Prostate gland (tissue), 2 donors: ENCODE results near the gene PEAK1. TPM values are rescaled to one million over a fixed set of nuclear protein-coding genes. Genes with fewer than 3 reads are reported as not detected.

Source experiments
- DNase-seq: peaks from one replicate; pipeline ENCODE4 v3.0.0-alpha.2; 2019; ENCODE audit warnings: low spot score
- H3K27ac ChIP-seq, 2 donors: fragments of 200-600 bp; sonication (generic); 2 replicates each; pipeline ENCODE4 v1.5.1; 2017 to 2019
- H3K27me3 ChIP-seq: fragments of 200-600 bp; sonication (generic); replicated peaks from 2 replicates; pipeline ENCODE4 v1.5.1; 2019; ENCODE audit not compliant: insufficient read depth
- H3K36me3 ChIP-seq, 2 donors: fragments of 200-600 bp; sonication (generic); 1 replicate in 1 of 2; 2 replicates in 1 of 2; pipeline versions ENCODE4 v1.5.1 to v1.8.1; 2017 to 2019
- H3K4me1 ChIP-seq: fragments of 200-600 bp; sonication (generic); replicated peaks from 2 replicates; pipeline ENCODE4 v1.5.1; 2019
- H3K4me3 ChIP-seq, 2 donors: fragments of 200-600 bp; sonication (generic); 2 replicates each; pipeline ENCODE4 v1.5.1; 2017 to 2019
- H3K9me3 ChIP-seq: fragments of 200-600 bp; sonication (generic); 2 replicates; pipeline ENCODE4 v1.5.1; 2017
- POLR2A ChIP-seq: fragments of 450-650 bp; IDR thresholded peaks from one replicate; pipeline ENCODE4 v1.6.1; 2016; ENCODE audit warnings: antibody characterized with exemption, mild to moderate bottlenecking
- POLR2AphosphoS5 ChIP-seq: sonication (generic); formaldehyde crosslinking; IDR thresholded peaks from one replicate; pipeline ENCODE4 v1.6.1; 2017; ENCODE audit warnings: antibody characterized with exemption
- WGBS: methylation state at CpG from one replicate; pipeline ENCODE4 v1.1.5; 2018; 5-methylcytosine and 5-hydroxymethylcytosine counted together
- intact Hi-C: fragments of 100-400 bp; cut with DNase I; formaldehyde crosslinking; loops from one replicate; pipeline ENCODE4 v1.14.2; 2022
- total RNA-seq, 2 donors: library from RNA; depleted of rRNA; stranded (reverse); fragments of >200 nt; gene quantifications; one replicate each; pipeline ENCODE4 v1.1.0, GENCODE V29; 2016
- TF ChIP-seq, protein P1 (sequence below), 4 experiments: fragments of 200-600 bp in 2 of 4; fragments of 450-650 bp in 2 of 4; sonication (generic) in 2 of 4; IDR thresholded peaks; 1 replicate in 3 of 4; 2 replicates in 1 of 4; pipeline ENCODE4 v1.5.1; 2016 to 2019; ENCODE audit warnings: antibody characterized with exemption in 4 of 4, mild to moderate bottlenecking in 2 of 4, moderate library complexity in 2 of 4

The PEAK1 gene
- total RNA-seq, 2 donors from 2014 or later: 11.3 to 108 TPM

DNA sequence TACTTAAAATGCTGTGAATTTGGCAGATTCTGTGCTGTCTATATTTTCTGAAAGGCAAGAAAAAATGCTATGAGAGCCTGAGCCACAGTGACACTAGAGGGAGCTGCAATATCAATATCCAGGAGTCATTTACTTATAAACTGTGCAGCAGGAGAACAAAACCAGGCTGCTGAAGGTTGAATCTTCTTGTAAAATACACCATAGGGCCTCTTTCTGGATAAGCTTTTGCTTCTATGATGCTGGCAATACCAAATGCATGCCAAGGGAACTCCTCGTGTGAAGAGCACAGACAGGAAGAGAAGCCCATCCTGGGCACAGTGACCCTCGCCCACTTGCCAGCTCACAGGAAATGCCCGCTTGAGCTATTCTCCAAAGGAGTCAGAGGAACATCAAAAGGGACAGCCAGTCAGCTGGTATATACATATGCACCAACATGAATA lies 301.0 kb downstream of the PEAK1 start:
- intact Hi-C loops: loop anchor here (2.0 to 10.0 kb wide), 3 partner anchors 296 to 423 kb away; no protein-coding TSS in a partner anchor
- peak; percentile 42 for DNase-seq
- 61% methylated on average over 3 of the region's 3 CpGs for WGBS
- Histone ChIP-seq H3K36me3 (no peaks in the 10 kb centered on the region), H3K4me1 (no peaks in the 10 kb centered on the region), H3K9me3 (no peaks in the 10 kb centered on the region), H3K27me3 (no peaks in the 10 kb centered on the region), H3K4me3 (no peak overlapping the region), H3K27ac (no peak overlapping the region)
- TF ChIP-seq, protein P1, sequence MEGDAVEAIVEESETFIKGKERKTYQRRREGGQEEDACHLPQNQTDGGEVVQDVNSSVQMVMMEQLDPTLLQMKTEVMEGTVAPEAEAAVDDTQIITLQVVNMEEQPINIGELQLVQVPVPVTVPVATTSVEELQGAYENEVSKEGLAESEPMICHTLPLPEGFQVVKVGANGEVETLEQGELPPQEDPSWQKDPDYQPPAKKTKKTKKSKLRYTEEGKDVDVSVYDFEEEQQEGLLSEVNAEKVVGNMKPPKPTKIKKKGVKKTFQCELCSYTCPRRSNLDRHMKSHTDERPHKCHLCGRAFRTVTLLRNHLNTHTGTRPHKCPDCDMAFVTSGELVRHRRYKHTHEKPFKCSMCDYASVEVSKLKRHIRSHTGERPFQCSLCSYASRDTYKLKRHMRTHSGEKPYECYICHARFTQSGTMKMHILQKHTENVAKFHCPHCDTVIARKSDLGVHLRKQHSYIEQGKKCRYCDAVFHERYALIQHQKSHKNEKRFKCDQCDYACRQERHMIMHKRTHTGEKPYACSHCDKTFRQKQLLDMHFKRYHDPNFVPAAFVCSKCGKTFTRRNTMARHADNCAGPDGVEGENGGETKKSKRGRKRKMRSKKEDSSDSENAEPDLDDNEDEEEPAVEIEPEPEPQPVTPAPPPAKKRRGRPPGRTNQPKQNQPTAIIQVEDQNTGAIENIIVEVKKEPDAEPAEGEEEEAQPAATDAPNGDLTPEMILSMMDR (IDR thresholded peaks at IDR 0.05): peak in 3 of 4 experiments; percentile 58 to 82 (median 70)
- TF ChIP-seq POLR2A (no peak), POLR2AphosphoS5 (no peak)

DNA sequence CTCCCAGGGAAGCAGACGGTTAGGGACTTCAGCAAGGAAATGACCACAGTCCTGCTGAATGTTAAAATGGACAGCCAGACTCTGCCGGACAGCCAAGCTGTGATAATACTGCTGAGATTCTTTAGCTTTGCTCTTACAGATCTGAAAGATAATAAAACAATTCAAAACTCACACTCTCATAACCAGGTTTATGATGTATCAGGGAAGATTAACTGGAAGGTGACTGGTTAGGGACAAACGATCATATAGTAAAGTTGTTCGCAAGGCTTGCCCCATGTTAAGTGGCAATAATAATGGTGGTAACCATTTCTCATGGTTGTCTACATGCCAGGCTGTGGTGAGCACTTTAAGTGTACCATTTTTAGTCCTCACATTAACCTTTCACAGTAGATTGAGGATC lies 304.7 kb downstream of the PEAK1 start:
- intact Hi-C loops: loop anchor here (5.0 to 10.0 kb wide), 2 partner anchors 300 to 427 kb away; no protein-coding TSS in a partner anchor
- H3K4me1 ChIP-seq: no peaks in the 10 kb centered on the region
- DNase-seq: no peak
- 91% methylated on average over 4 of the region's 4 CpGs for WGBS
- no peaks in the 10 kb centered on the region for H3K9me3 ChIP-seq
- no peaks in the 10 kb centered on the region for H3K27me3 ChIP-seq
- no peak overlapping the region for H3K27ac ChIP-seq
- H3K4me3 ChIP-seq: no peak overlapping the region
- H3K36me3 ChIP-seq: no peaks in the 10 kb centered on the region
- TF ChIP-seq POLR2A: no peak
- no peak for TF ChIP-seq POLR2AphosphoS5
- TF ChIP-seq, protein P1 (IDR thresholded peaks at IDR 0.05): no peak

DNA sequence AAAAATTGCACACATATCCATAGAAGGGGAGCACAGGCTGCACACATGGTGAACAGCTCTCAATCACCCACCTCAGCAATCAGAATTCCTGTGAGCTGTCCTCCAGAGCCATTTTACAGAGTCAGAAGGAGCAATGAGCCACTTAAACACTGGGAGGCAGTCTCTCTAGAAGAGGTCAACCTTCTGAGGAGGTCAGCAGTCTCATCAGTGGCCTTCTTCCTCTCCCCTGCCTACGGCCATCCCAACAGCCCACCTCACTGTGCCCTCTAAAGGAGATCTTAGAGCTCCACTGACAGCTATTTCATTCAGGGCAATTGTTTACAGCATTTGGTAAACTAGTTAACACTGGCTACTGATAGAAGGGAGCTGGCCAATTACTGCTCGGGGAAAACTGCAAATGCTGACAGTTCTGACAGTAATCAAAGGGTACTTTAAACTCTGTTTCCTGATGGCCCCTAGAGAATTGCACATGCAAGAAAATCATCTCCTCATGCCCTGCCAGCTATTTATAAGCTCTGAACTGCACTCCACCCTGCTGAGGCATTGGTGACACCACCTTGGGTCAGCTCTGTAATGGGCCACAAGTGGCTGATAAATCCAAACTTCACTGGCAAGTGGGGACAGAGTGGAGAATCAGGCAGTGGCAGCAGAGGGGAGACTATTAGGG lies 306.9 kb downstream of the PEAK1 start:
- 100% methylated on average over 2 of the region's 2 CpGs for WGBS
- DNase-seq: no peak
- H3K27me3 ChIP-seq: no peaks in the 10 kb centered on the region
- no peaks in the 10 kb centered on the region for H3K36me3 ChIP-seq
- no peak overlapping the region for H3K27ac ChIP-seq
- H3K4me1 ChIP-seq: no peaks in the 10 kb centered on the region
- intact Hi-C loops: loop anchor here (10.0 kb wide), 1 partner anchor 302 kb away; no protein-coding TSS in a partner anchor
- H3K9me3 ChIP-seq: no peaks in the 10 kb centered on the region
- no peak overlapping the region for H3K4me3 ChIP-seq
- no peak for TF ChIP-seq POLR2AphosphoS5
- no peak for TF ChIP-seq POLR2A
- TF ChIP-seq, protein P1 (IDR thresholded peaks at IDR 0.05): no peak

DNA sequence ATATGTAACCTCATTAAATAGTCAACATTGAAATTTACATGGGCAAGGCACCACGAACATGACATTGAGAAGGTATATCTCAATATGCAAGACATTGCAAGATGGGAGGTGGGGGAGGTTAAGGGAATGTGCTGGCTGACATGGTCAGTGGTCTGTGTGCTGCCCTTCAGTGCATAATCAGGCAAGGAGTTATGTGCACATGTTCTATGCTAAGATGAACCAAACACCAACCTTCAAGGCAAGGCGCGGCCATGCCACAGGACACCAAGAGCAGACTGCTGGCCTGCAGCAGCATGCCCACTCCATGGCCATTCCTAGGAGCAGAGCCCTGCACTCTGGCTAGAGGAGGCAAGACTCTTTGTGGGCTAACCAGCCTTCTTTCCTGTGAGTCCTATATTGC lies 308.1 kb downstream of the PEAK1 start:
- Histone ChIP-seq H3K27ac (no peak overlapping the region), H3K4me1 (no peaks in the 10 kb centered on the region), H3K36me3 (no peaks in the 10 kb centered on the region), H3K4me3 (no peak overlapping the region), H3K9me3 (no peaks in the 10 kb centered on the region), H3K27me3 (no peaks in the 10 kb centered on the region)
- TF ChIP-seq POLR2A (no peak), POLR2AphosphoS5 (no peak)
- TF ChIP-seq, protein P1 (IDR thresholded peaks at IDR 0.05): no peak
- intact Hi-C loops: loop anchor here (10.0 kb wide), 1 partner anchor 303 kb away; no protein-coding TSS in a partner anchor
- 99% methylated on average over 3 of the region's 3 CpGs for WGBS
- no peak for DNase-seq
